GM12878 (cell line): ENCODE measurements around the gene CYSLTR2. TPM values are rescaled to one million over a fixed set of nuclear protein-coding genes. Genes with fewer than 3 reads are reported as not detected.

Source experiments
- polyA plus RNA-seq, 11 experiments: library from polyadenylated mRNA; depleted of rRNA in 4 of 11; unstranded in 6 of 11; stranded (reverse) in 5 of 11; fragments of >200 nt; fragmentation: Nextera tagmentation in 4 of 11; fragmentation: Illumina TruSeq in 1 of 11; extraction: Ambion mirVana in 4 of 11; extraction: Trizol in 1 of 11; gene quantifications; 1 replicate in 1 of 11; 2 replicates in 10 of 11; pipeline versions ENCODE4 v1.2.1 to v1.2.3, GENCODE V29; 2011 to 2016; ENCODE audit warnings: inconsistent platforms in 2 of 11, missing spikeins in 2 of 11, low read depth in 1 of 11
- total RNA-seq, 4 experiments: library from RNA; depleted of rRNA in 3 of 4; stranded (reverse); fragments of >200 nt in 3 of 4; fragmentation: Illumina TruSeq in 1 of 4; extraction: Trizol in 1 of 4; gene quantifications; 2 replicates each; pipeline versions ENCODE4 v1.2.1 to v1.2.3, GENCODE V29; 2013 to 2021

Gene CYSLTR2
- total and polyA plus RNA-seq, 10 of the 15 experiments (the other 5 are each of a cell fraction or from before 2014, with no cell fraction given), result 0.02 to 0.08 (median 0.03) TPM; not detected in 5

Other genes with a start within 250 kb of the CYSLTR2 start
- 3.4 TPM in 2 replicates for gene LPAR6, start 240.8 kb upstream of the CYSLTR2 start, total RNA-seq (2014; rRNA removed)
- 3.1 and 3.4 TPM in 2 replicates for gene LPAR6, start 240.8 kb upstream of the CYSLTR2 start, total RNA-seq (2014; rRNA removed; fragmentation: Illumina TruSeq; extraction: Trizol)
- 2.2 TPM in 2 replicates for gene LPAR6, start 240.8 kb upstream of the CYSLTR2 start, total RNA-seq (2021)
- gene LPAR6, start 240.8 kb upstream of the CYSLTR2 start, polyA plus RNA-seq (2011; rRNA removed), result 3.1 and 5.8 TPM in 2 replicates
- gene LPAR6, start 240.8 kb upstream of the CYSLTR2 start, polyA plus RNA-seq (2014; fragmentation: Illumina TruSeq; extraction: Trizol), result 4.2 and 7.5 TPM in 2 replicates
- gene LPAR6, start 240.8 kb upstream of the CYSLTR2 start, polyA plus RNA-seq (2014; fragmentation: Nextera tagmentation; extraction: Ambion mirVana), result 1 to 10 TPM; 2.0 to 3.2 TPM
- 1.9 and 2.3 TPM in 2 replicates for gene LPAR6, start 240.8 kb upstream of the CYSLTR2 start, polyA plus RNA-seq (2014; rRNA removed)
- 1 to 10 TPM; 1.4 to 2.6 TPM for gene LPAR6, start 240.8 kb upstream of the CYSLTR2 start, polyA plus RNA-seq (2016; fragmentation: Nextera tagmentation; extraction: Ambion mirVana)
- gene RCBTB2, start 120.8 kb upstream of the CYSLTR2 start, total RNA-seq (2014; rRNA removed), result 5.0 and 6.9 TPM in 2 replicates
- 6.9 and 8.3 TPM in 2 replicates for gene RCBTB2, start 120.8 kb upstream of the CYSLTR2 start, total RNA-seq (2014; rRNA removed; fragmentation: Illumina TruSeq; extraction: Trizol)
- gene RCBTB2, start 120.8 kb upstream of the CYSLTR2 start, total RNA-seq (2021), result 5.9 and 7.7 TPM in 2 replicates
- 9.8 and 15.3 TPM in 2 replicates for gene RCBTB2, start 120.8 kb upstream of the CYSLTR2 start, polyA plus RNA-seq (2011; rRNA removed)
- 7.4 and 8.7 TPM in 2 replicates for gene RCBTB2, start 120.8 kb upstream of the CYSLTR2 start, polyA plus RNA-seq (2014; fragmentation: Illumina TruSeq; extraction: Trizol)
- 10 to 100 TPM in 1 of 2 experiments, 1 to 10 TPM in 1; 8.7 to 10.4 TPM for gene RCBTB2, start 120.8 kb upstream of the CYSLTR2 start, polyA plus RNA-seq (2014; fragmentation: Nextera tagmentation; extraction: Ambion mirVana)
- gene RCBTB2, start 120.8 kb upstream of the CYSLTR2 start, polyA plus RNA-seq (2014; rRNA removed), result 7.5 and 7.7 TPM in 2 replicates
- gene RCBTB2, start 120.8 kb upstream of the CYSLTR2 start, polyA plus RNA-seq (2016; fragmentation: Nextera tagmentation; extraction: Ambion mirVana), result 10 to 100 TPM; 15.8 to 16.0 TPM